A673 (cell line): Measurements from ENCODE around the gene SLC5A9. TPM values are rescaled to one million over a fixed set of nuclear protein-coding genes. Genes with fewer than 3 reads are reported as not detected.

ENCODE experiments used
- BruUV-seq: library from RNA; stranded (reverse); fragments of 400-500 nt; replicated peaks from 2 replicates; lab custom pipeline; 2021; lab: Mats Ljungman, UMichigan
- CTCF ChIA-PET: fragments of 300-600 bp; sonication (Branson Sonifier 250); formaldehyde crosslinking; loops from one replicate; lab custom pipeline; 2022; ENCODE audit warnings: antibody characterized with exemption; lab: Charles Lee
- POLR2A ChIA-PET: fragments of 300-600 bp; sonication (Branson Sonifier 250); formaldehyde crosslinking; loops from one replicate; lab custom pipeline; 2022; ENCODE audit warnings: antibody characterized with exemption; ENCODE audit not compliant: low non-redundant PET; lab: Charles Lee
- DNase-seq: peaks from one replicate; pipeline ENCODE4 v3.0.0-alpha.2; 2015; ENCODE audit warnings: low spot score
- H3K27ac ChIP-seq: fragments of 200-600 bp; sonication (generic); 2 replicates; pipeline ENCODE4 v1.5.1; 2016; ENCODE audit warnings: mixed run types, low read depth, mild to moderate bottlenecking, mixed read lengths, antibody characterized with exemption, low read length; ENCODE audit not compliant: poor library complexity, severe bottlenecking
- H3K27me3 ChIP-seq: fragments of 200-600 bp; sonication (generic); replicated peaks from 2 replicates; pipeline ENCODE4 v1.6.1; 2017; ENCODE audit warnings: mixed run types, low read depth, mild to moderate bottlenecking, mixed read lengths, antibody characterized with exemption, low read length; ENCODE audit not compliant: insufficient read depth, poor library complexity
- H3K36me3 ChIP-seq: fragments of 200-600 bp; sonication (generic); 2 replicates; pipeline ENCODE4 v1.6.1; 2016; ENCODE audit warnings: mixed run types, mild to moderate bottlenecking, mixed read lengths, antibody characterized with exemption, low read length; ENCODE audit not compliant: insufficient read depth, poor library complexity, severe bottlenecking
- H3K4me1 ChIP-seq: fragments of 200-600 bp; sonication (generic); 2 replicates; pipeline ENCODE4 v1.6.1; 2017; ENCODE audit warnings: mixed run types, mild to moderate bottlenecking, mixed read lengths, antibody characterized with exemption, low read length; ENCODE audit not compliant: insufficient read depth, poor library complexity, severe bottlenecking
- H3K4me3 ChIP-seq: fragments of 200-600 bp; sonication (generic); 2 replicates; pipeline ENCODE4 v1.5.1; 2016; ENCODE audit warnings: low read depth, mixed run types, mild to moderate bottlenecking, mixed read lengths, low read length; ENCODE audit not compliant: poor library complexity, severe bottlenecking
- H3K9me3 ChIP-seq: fragments of 200-600 bp; sonication (generic); 2 replicates; pipeline ENCODE4 v1.6.1; 2016; ENCODE audit warnings: mixed run types, low read depth, mild to moderate bottlenecking, mixed read lengths, antibody characterized with exemption, low read length; ENCODE audit not compliant: poor library complexity, severe bottlenecking
- CTCF ChIP-seq: fragments of 300-800, 200-600 bp; sonication (generic); conservative IDR thresholded peaks from 2 replicates; pipeline ENCODE4 v1.5.1; 2017; ENCODE audit warnings: low read depth, mild to moderate bottlenecking, antibody characterized with exemption, low read length, moderate library complexity, mixed read lengths
- EZH2 ChIP-seq: fragments of 200-600 bp; sonication (generic); IDR thresholded peaks from 2 replicates; pipeline ENCODE4 v1.6.1; 2017; ENCODE audit warnings: borderline replicate concordance, low read depth, mild to moderate bottlenecking, mixed read lengths, antibody characterized with exemption, low read length; ENCODE audit not compliant: poor library complexity, severe bottlenecking
- intact Hi-C: fragments of 100-400 bp; cut with micrococcal nuclease; formaldehyde crosslinking; loops from one replicate; pipeline ENCODE4 v1.10.0; 2022; ENCODE audit not compliant: unreplicated experiment
- total RNA-seq: library from RNA; stranded (reverse); gene quantifications from 2 replicates; pipeline ENCODE4 v1.2.3, GENCODE V29; 2021

Gene SLC5A9
- total RNA-seq, 1 experiment from 2014 or later: not detected

GRCh38 chr1:48215889-48216288 is 6.6 kb upstream of the SLC5A9 start:
- POLR2A ChIA-PET: no interaction called here
- intact Hi-C loops: no loop called here
- peaks cover 3% of the 10 kb centered on the region for H3K27me3 ChIP-seq
- no peaks in the 10 kb centered on the region for H3K36me3 ChIP-seq
- no peak for DNase-seq
- H3K27ac ChIP-seq: no peak overlapping the region
- H3K4me3 ChIP-seq: no peak overlapping the region
- BruUV-seq: no TSS peak
- no peak for TF ChIP-seq CTCF
- TF ChIP-seq EZH2: no peak
- H3K4me1 ChIP-seq: no peaks in the 10 kb centered on the region
- CTCF ChIA-PET: no interaction called here
- H3K9me3 ChIP-seq: no peaks in the 10 kb centered on the region

GRCh38 chr1:48216313-48216712 is 6.2 kb upstream of the SLC5A9 start:
- H3K36me3 ChIP-seq: no peaks in the 10 kb centered on the region
- CTCF ChIA-PET: no interaction called here
- TF ChIP-seq EZH2 (no peak), CTCF (no peak)
- H3K4me3 ChIP-seq: no peak overlapping the region
- H3K9me3 ChIP-seq: no peaks in the 10 kb centered on the region
- intact Hi-C loops: no loop called here
- DNase-seq: no peak
- peaks cover 3% of the 10 kb centered on the region for H3K27me3 ChIP-seq
- no TSS peak for BruUV-seq
- H3K27ac ChIP-seq: no peak overlapping the region
- POLR2A ChIA-PET: no interaction called here
- H3K4me1 ChIP-seq: no peaks in the 10 kb centered on the region

- no peaks in the 10 kb centered on the region for H3K36me3 ChIP-seq
- H3K4me3 ChIP-seq: no peak overlapping the region
- POLR2A ChIA-PET: no interaction called here
- no peaks in the 10 kb centered on the region for H3K9me3 ChIP-seq
- CTCF ChIA-PET: no interaction called here
- peaks cover 3% of the 10 kb centered on the region for H3K27me3 ChIP-seq
- no peak for DNase-seq
- H3K27ac ChIP-seq: no peak overlapping the region
- BruUV-seq: no TSS peak
- intact Hi-C loops: no loop called here
- TF ChIP-seq CTCF (0 out of 2 replicates have a peak, but pooled peaks have one; percentile 20), EZH2 (no peak)
- H3K4me1 ChIP-seq: no peaks in the 10 kb centered on the region
Measured at GRCh38 chr1:48216941-48217340, 5.6 kb upstream of the SLC5A9 start.
